ENCODE data around the gene APOL1.
"Not testable (repeated sequence)": the region's sequence is repeated elsewhere in the genome, so short reads cannot be mapped to it uniquely, and the experiment has no call there.

GRCh38 chr22:36255572-36255971, 2.6 kb downstream of the APOL1 start:
- not testable (repeated sequence) for TF ChIP-seq CTCF (conservative IDR thresholded peaks at IDR 0.05); ZFX (IDR thresholded peaks at IDR 0.05)
